CD4-positive, alpha-beta T cell treated with Interleukin-6 at 100 ng/mL for 8 hours (primary cell): ENCODE measurements around the gene LETM1.

ENCODE experiments used
- DNase-seq: peaks from one replicate; pipeline ENCODE4 v3.0.0-alpha.2; 2020; ENCODE audit warnings: mixed read lengths, low spot score

The LETM1 gene

DNA sequence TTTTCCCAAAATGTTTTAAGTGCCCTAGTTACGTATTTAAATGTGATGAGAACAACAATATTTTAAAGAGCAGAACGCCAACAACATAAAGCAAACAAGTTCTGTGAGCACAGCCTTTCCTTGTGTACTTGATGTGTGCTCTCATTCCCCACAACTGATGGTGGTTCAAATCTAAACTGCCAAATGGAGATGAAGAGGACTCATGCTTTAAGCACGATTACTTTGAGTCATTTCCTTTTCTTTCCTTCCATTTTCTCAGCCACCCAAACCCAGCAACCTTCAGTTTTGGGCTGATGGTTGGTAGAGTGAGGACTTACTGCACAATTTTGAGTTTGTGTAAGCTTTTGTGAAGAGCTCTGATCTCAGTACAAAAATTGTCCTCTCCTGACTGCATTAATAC, 16.9 kb upstream of the LETM1 start:
- peak; percentile 18 for DNase-seq

- DNase-seq, result no peak
Measured at GRCh38 chr4:1871471-1872021, 15.6 kb upstream of the LETM1 start.

GRCh38 chr4:1870578-1871443, 14.9 kb upstream of the LETM1 start, which contains the start of gene NSD2:
Gene NSD2 (plus strand): TSS chr4:1871393. CDS start chr4:1900655, 29,262 bp downstream.
- peak; percentile 80 for DNase-seq

- peak; percentile 85 for DNase-seq
Measured at GRCh38 chr4:1870328-1870577, 14.3 kb upstream of the LETM1 start.

GRCh38 chr4:1869530-1870327, 13.8 kb upstream of the LETM1 start:
- no peak for DNase-seq

- no peak for DNase-seq
Measured at GRCh38 chr4:1868912-1869311, 13.0 kb upstream of the LETM1 start.

DNA sequence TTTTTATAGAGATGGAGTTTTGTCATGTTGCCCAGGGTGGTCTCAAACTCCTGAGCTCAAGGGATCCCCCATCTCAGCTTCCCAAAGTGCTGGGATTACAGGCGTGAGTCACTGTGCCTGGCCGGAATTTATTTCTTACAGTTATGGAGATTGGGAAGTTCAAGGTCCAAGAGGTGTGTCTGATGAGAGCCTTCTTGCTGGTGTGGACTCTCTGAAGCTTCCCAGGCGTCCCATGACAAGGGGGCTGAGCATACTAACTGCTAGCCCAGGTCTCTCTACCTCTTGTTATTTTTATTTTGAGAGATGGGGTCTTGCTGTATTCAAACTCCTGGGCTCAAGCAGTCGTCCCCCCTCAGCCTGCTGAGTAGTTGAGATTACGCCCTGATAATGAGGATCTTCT, 12.3 kb upstream of the LETM1 start:
- no peak for DNase-seq

GRCh38 chr4:1866189-1866661, 10.3 kb upstream of the LETM1 start:
- DNase-seq, result no peak

- no peak for DNase-seq
Measured at GRCh38 chr4:1864076-1865008, 8.4 kb upstream of the LETM1 start.

- no peak for DNase-seq
Measured at GRCh38 chr4:1863297-1864033, 7.5 kb upstream of the LETM1 start.

DNA sequence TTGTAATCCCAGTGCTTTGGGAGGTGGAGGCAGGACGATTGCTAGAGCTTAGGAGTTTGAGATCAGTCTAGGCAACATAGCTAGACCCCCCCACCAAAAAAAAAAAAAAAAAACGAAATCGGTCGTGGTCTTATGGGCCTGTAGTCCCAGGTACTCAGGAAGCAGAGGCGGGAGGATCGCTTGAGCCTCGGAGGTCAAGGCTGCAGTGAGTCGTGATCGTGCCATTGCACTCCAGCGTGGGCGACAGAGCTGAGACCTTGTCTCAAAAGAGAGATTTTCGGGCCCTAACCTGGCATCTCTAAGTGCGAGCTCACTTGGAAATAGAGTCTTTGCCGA, 7.0 kb upstream of the LETM1 start:
- DNase-seq, result no peak

GRCh38 chr4:1862055-1862911, 6.3 kb upstream of the LETM1 start:
- DNase-seq, result peak; percentile 16

DNA sequence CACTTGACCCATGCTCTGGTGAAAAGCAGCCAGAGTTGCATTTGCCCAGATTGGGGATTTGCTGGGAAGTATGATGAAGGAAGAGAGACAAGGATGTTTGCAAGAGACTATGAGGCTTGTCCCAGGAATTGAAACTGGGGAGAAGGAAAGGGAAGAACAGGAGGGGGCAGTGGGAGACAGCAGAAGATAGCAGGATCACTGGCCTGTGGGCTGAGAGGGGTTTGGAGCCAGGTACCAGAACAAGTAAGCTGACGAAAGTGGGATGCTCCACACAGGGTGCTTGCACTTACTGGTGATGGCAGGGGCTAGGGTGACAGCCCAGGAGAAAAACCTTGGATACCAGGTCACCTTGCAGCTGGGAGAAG, 3.4 kb upstream of the LETM1 start:
- DNase-seq, result no peak

DNA sequence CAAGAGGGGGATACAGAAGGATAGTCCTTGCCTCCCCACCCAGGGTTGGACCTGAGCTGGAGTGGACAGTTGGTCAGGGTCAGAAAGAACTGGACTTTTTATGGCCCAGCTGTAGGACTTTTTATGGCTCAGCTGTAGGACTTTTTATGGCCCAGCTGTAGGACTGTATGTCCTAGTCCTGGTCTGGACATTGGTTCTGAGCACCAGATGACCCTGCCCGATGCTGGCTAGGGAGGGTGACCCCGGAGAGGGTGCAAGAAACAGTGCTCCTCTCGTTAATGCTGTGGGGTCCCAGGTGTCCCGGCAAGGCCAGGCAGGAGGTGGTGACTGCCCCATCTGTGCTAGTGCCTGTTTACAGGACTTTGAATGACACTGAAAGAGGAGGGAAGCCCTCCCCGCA, 2.0 kb upstream of the LETM1 start:
- no peak for DNase-seq

DNA sequence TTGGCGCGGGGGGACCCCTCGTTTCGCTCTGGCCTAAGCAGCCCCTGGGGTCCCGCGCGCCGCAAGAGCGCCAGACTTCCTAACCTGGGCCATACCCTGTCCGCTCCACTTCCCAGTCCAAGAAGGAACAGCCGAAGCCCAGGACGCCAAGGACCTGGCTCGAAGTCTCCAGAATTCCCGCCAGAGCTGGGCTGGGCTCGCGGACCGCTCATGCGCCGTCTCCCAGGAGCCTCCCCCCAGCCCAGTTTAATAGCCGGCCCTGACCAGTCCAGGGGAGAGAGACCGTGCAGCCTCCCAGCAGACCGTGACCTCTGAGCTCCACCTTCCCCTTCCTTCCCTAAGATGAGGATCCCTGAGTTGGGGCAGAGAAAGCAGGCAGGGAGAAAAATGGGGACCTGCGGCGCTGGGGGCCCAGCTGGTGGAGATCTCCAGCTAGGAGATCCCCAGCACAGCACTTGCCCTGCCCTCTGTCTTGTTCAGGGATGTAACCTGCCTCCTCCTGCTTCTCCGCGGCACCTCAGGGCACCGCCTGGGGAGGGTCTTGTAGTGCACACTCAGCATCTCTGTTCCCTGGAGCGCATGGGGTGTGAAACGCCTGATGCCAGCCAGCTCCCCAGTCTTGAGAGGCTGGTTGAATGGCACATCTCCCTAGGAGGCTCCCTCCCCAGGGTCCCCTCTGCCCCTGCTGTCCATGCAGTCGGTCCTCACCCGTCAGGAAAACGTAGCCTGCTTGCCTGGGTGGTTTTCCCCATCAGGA, 1.2 kb upstream of the LETM1 start:
- no peak for DNase-seq

- DNase-seq, result no peak
Measured at GRCh38 chr4:1855333-1856070, 454 bp downstream of the LETM1 start.

GRCh38 chr4:1854752-1855151, 1.2 kb downstream of the LETM1 start:
- DNase-seq, result no peak

DNA sequence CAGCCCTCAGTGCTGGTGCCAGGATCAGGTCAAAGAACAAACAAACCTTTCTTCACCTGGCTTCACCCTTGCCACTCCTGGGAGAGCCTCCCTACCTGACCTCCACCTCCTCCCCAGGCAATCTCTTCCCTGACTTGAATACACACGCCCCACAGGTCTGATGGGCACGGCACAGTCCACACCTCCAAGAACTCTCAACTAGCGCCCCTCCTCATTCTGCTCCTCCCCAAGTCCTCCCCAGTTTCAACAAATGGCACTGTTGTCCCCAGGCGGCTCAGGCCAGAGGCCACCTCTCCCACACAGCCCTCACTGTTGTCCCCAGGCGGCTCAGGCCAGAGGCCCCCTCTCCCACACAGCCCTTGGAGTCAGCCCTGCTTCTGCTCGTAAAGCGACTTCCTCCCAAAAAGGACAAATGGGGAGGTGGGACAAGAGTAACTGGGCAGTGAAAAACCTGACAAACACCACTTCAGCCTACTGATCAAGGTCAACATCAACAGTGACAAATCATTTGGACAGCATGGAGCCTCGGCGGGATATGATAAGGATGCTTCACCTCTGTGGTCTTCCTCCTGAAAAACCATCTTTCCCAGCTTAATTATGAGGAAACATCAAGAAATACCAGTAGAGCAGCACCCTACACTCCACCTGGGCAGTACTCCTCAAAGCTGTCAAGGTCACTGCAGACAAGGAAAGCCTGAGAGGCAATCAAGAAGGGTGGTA, 2.9 kb downstream of the LETM1 start:
- no peak for DNase-seq
